Calu3 (cell line): ENCODE results near the gene MGAT4C. TPM values are rescaled to one million over a fixed set of nuclear protein-coding genes. Genes with fewer than 3 reads are reported as not detected.

Experiments used
- BruUV-seq: library from RNA; stranded (reverse); fragments of 400-500 nt; replicated peaks from 2 replicates; lab custom pipeline; 2021; lab: Mats Ljungman, UMichigan
- CTCF ChIA-PET: fragments of 300-600 bp; sonication (Branson Sonifier 250); formaldehyde crosslinking; loops from one replicate; lab custom pipeline; 2022; ENCODE audit warnings: antibody characterized with exemption; lab: Charles Lee
- DNase-seq: peaks from one replicate; pipeline ENCODE4 v3.0.0; 2022
- H3K27ac Mint-ChIP-seq: one replicate; pipeline ENCODE4 v1.8.0; 2022; ENCODE audit warnings: mixed read lengths; ENCODE audit not compliant: unreplicated experiment
- H3K27me3 Mint-ChIP-seq: one replicate; pipeline ENCODE4 v1.8.0; 2022; ENCODE audit warnings: mixed read lengths; ENCODE audit not compliant: unreplicated experiment
- H3K36me3 Mint-ChIP-seq: one replicate; pipeline ENCODE4 v1.8.0; 2022; ENCODE audit warnings: mild to moderate bottlenecking, moderate library complexity, mixed read lengths; ENCODE audit not compliant: insufficient read depth, unreplicated experiment
- H3K4me1 Mint-ChIP-seq: one replicate; pipeline ENCODE4 v1.8.0; 2022; ENCODE audit warnings: mild to moderate bottlenecking, low read depth, mixed read lengths; ENCODE audit not compliant: unreplicated experiment
- H3K4me3 Mint-ChIP-seq: one replicate; pipeline ENCODE4 v1.8.0; 2022; ENCODE audit warnings: mild to moderate bottlenecking, low read depth, moderate library complexity, mixed read lengths; ENCODE audit not compliant: unreplicated experiment
- H3K9me3 Mint-ChIP-seq: one replicate; pipeline ENCODE4 v1.8.0; 2022; ENCODE audit warnings: low read depth, mixed read lengths; ENCODE audit not compliant: unreplicated experiment
- intact Hi-C: fragments of 100-400 bp; cut with micrococcal nuclease; formaldehyde crosslinking; loops from one replicate; pipeline ENCODE4 v1.10.0; 2022; ENCODE audit not compliant: unreplicated experiment
- total RNA-seq: library from RNA; stranded (reverse); gene quantifications from 2 replicates; pipeline ENCODE4 v1.2.3, GENCODE V29; 2022
- TF ChIP-seq, protein P1 (sequence below): fragments of 200-600 bp; IDR thresholded peaks from one replicate; pipeline ENCODE4 v1.8.0; 2022; ENCODE audit warnings: antibody characterized with exemption; ENCODE audit not compliant: unreplicated experiment

The MGAT4C gene
- total RNA-seq, 1 experiment from 2014 or later = not detected

- TF ChIP-seq, protein P1, sequence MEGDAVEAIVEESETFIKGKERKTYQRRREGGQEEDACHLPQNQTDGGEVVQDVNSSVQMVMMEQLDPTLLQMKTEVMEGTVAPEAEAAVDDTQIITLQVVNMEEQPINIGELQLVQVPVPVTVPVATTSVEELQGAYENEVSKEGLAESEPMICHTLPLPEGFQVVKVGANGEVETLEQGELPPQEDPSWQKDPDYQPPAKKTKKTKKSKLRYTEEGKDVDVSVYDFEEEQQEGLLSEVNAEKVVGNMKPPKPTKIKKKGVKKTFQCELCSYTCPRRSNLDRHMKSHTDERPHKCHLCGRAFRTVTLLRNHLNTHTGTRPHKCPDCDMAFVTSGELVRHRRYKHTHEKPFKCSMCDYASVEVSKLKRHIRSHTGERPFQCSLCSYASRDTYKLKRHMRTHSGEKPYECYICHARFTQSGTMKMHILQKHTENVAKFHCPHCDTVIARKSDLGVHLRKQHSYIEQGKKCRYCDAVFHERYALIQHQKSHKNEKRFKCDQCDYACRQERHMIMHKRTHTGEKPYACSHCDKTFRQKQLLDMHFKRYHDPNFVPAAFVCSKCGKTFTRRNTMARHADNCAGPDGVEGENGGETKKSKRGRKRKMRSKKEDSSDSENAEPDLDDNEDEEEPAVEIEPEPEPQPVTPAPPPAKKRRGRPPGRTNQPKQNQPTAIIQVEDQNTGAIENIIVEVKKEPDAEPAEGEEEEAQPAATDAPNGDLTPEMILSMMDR = no peak
- no peak for DNase-seq
- no peaks in the 10 kb centered on the region for H3K36me3 Mint-ChIP-seq
- no peak overlapping the region for H3K4me3 Mint-ChIP-seq
- BruUV-seq = no TSS peak
- H3K27me3 Mint-ChIP-seq = no peaks in the 10 kb centered on the region
- H3K9me3 Mint-ChIP-seq = no peaks in the 10 kb centered on the region
- CTCF ChIA-PET = no interaction called here
- intact Hi-C loops = no loop called here
- H3K4me1 Mint-ChIP-seq = peaks cover 3% of the 10 kb centered on the region
- no peak overlapping the region for H3K27ac Mint-ChIP-seq
These were observed 113.0 kb downstream of the MGAT4C start for GRCh38 chr12:86143162-86143561.

GRCh38 chr12:86139671-86140070 lies 116.5 kb downstream of the MGAT4C start:
- intact Hi-C loops = no loop called here
- H3K4me3 Mint-ChIP-seq = no peak overlapping the region
- peaks cover 26% of the 10 kb centered on the region for H3K4me1 Mint-ChIP-seq
- H3K9me3 Mint-ChIP-seq = no peaks in the 10 kb centered on the region
- BruUV-seq = no TSS peak
- no peak for DNase-seq
- TF ChIP-seq, protein P1 = no peak
- CTCF ChIA-PET = no interaction called here
- H3K27me3 Mint-ChIP-seq = no peaks in the 10 kb centered on the region
- no peaks in the 10 kb centered on the region for H3K36me3 Mint-ChIP-seq
- H3K27ac Mint-ChIP-seq = no peak overlapping the region

GRCh38 chr12:86138770-86139169 lies 117.4 kb downstream of the MGAT4C start:
- Mint-ChIP-seq H3K4me3 (no peak overlapping the region), H3K9me3 (no peaks in the 10 kb centered on the region), H3K27me3 (no peaks in the 10 kb centered on the region), H3K4me1 (peaks cover 31% of the 10 kb centered on the region), H3K36me3 (no peaks in the 10 kb centered on the region), H3K27ac (no peak overlapping the region)
- TF ChIP-seq, protein P1 = no peak
- CTCF ChIA-PET = no interaction called here
- no peak for DNase-seq
- no TSS peak for BruUV-seq
- intact Hi-C loops = no loop called here

GRCh38 chr12:86137936-86138335 lies 118.3 kb downstream of the MGAT4C start:
- no TSS peak for BruUV-seq
- CTCF ChIA-PET = no interaction called here
- DNase-seq = peak; percentile 10
- TF ChIP-seq, protein P1 = no peak
- H3K4me1 Mint-ChIP-seq = peaks cover 31% of the 10 kb centered on the region
- intact Hi-C loops = no loop called here
- H3K4me3 Mint-ChIP-seq = peak overlapping the region; percentile 10
- H3K9me3 Mint-ChIP-seq = no peaks in the 10 kb centered on the region
- peak overlapping the region; percentile 42 for H3K27ac Mint-ChIP-seq
- H3K27me3 Mint-ChIP-seq = no peaks in the 10 kb centered on the region
- H3K36me3 Mint-ChIP-seq = no peaks in the 10 kb centered on the region
